Activated naive CD8-positive, alpha-beta T cell treated with anti-CD3 and anti-CD28 coated beads, Interleukin-2, amount 10 ng/mL, durations not matched to agents 7 days and 5 days (primary cell): Measurements from ENCODE around the gene OR6S1. TPM values are rescaled to one million over a fixed set of nuclear protein-coding genes. Genes with fewer than 3 reads are reported as not detected.
"Not testable (repeated sequence)": the region's sequence is repeated elsewhere in the genome, so short reads cannot be mapped to it uniquely, and the experiment has no call there.

ENCODE experiments used
- ATAC-seq: fragments of 150-1000 bp; cut with Tn5 transposase; one replicate; pipeline ENCODE4 v1.10.0; 2021; ENCODE audit warnings: low read depth, moderate library complexity
- POLR2A ChIA-PET: fragments of 350-600 bp; sonication (Branson Sonifier 250); formaldehyde crosslinking; loops from one replicate; lab custom pipeline; 2021; ENCODE audit warnings: antibody characterized with exemption; lab: Charles Lee
- DNase-seq: peaks from one replicate; pipeline ENCODE4 v3.0.0; 2021
- H3K27ac Mint-ChIP-seq: one replicate; pipeline ENCODE4 v1.8.0; 2022; ENCODE audit warnings: mild to moderate bottlenecking, mixed read lengths
- H3K27me3 Mint-ChIP-seq: one replicate; pipeline ENCODE4 v1.8.0; 2022; ENCODE audit warnings: mild to moderate bottlenecking, moderate library complexity, mixed read lengths
- H3K36me3 Mint-ChIP-seq: one replicate; pipeline ENCODE4 v1.8.0; 2021; ENCODE audit warnings: mild to moderate bottlenecking, mixed read lengths
- H3K4me1 Mint-ChIP-seq: one replicate; pipeline ENCODE4 v1.8.0; 2021; ENCODE audit warnings: mixed read lengths
- H3K4me3 Mint-ChIP-seq: one replicate; pipeline ENCODE4 v1.8.0; 2022; ENCODE audit warnings: mild to moderate bottlenecking, moderate library complexity, mixed read lengths
- H3K9me3 Mint-ChIP-seq: one replicate; pipeline ENCODE4 v1.8.0; 2021; ENCODE audit warnings: mixed read lengths
- total RNA-seq, 2 experiments: library from RNA; stranded (reverse); gene quantifications; one replicate each; pipeline ENCODE4 v1.2.3, GENCODE V29; 2021

Gene OR6S1
- total RNA-seq, 2 experiments from 2014 or later, result not detected

DNA sequence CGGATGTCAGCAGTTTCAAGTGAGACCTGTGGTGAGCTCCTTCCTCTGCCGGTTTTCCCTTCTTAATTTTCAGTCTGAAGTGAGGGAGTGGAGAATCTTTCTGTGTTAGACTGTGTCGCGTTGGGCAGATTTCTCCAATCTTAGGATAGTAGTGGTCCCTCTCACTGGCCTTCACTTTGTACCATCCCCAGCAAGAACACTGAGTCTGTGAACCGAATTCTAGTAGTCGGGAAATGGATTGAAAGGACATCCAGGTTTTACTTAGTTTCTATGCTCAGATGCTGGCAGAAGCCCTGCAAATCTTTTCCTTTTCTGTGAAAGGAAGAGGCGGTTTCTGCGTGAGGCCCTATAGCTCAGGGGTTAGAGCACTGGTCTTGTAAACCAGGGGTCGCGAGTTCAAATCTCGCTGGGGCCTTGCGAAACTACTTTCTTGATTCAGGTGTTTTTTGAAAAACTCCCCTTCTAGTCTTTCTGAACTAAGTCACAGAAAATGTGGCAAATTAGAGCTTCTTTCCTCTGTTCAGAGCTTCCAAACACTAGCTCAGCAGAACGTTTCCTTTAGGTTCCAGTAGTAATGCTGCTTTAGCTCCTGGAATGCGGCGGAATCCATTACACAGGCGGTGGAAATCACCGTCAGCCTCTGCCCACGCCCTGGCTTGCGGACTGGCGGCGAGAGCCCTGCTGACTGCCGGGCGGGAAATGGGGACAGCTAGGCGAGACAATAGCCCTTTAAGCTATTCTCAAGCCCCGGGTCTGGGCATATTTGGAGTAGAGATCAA, 40.0 kb upstream of the OR6S1 start:
- ATAC-seq, result peak; percentile 24
- Mint-ChIP-seq H3K9me3 (no peaks in the 10 kb centered on the region), H3K27me3 (peaks cover 7% of the 10 kb centered on the region), H3K27ac (no peak overlapping the region), H3K4me1 (peaks cover 30% of the 10 kb centered on the region), H3K36me3 (no peaks in the 10 kb centered on the region), H3K4me3 (no peak overlapping the region)
- peak; percentile 76 for DNase-seq
- POLR2A ChIA-PET, result interaction anchor here (0.6 to 2.6 kb wide), 13 partner anchors 13 to 340 kb away, joined by 3 to 22 read pairs (median 4); partner anchors contain the start of genes APEX1, OSGEP, PARP2 and PIP4P1

DNA sequence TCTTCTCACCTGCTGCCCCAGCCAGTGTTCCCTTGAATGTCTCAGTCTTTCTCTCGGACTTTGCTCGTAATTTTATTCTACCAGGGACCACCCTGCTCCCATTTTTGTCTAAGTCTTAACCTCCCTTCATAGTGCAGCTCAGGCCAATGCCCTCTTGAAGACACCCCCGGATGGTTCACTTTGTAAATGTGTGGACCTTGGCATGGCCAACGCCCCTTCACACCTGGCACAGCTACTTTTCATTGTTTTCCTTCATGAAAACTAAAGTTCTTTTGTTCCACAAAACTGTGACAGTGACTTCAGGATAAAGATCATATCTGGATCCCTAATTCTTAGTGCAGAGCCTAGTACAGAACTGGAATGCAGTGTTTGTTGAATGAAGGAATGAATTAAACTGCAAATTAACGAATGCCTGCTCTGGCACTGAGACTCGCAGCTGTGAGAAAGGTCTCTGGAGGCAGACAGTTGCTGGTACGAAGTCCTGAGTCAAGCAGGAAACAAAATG, 39.4 kb upstream of the OR6S1 start:
- H3K4me1 Mint-ChIP-seq, result peaks cover 29% of the 10 kb centered on the region
- no peak overlapping the region for H3K4me3 Mint-ChIP-seq
- ATAC-seq, result peak; percentile 25
- H3K9me3 Mint-ChIP-seq, result no peaks in the 10 kb centered on the region
- no peak for DNase-seq
- POLR2A ChIA-PET, result interaction anchor here (0.7 to 2.6 kb wide), 8 partner anchors 12 to 338 kb away, joined by 3 to 22 read pairs (median 7); partner anchors contain the start of genes PARP2 and PNP
- H3K36me3 Mint-ChIP-seq, result no peaks in the 10 kb centered on the region
- H3K27me3 Mint-ChIP-seq, result peaks cover 4% of the 10 kb centered on the region
- H3K27ac Mint-ChIP-seq, result no peak overlapping the region

DNA sequence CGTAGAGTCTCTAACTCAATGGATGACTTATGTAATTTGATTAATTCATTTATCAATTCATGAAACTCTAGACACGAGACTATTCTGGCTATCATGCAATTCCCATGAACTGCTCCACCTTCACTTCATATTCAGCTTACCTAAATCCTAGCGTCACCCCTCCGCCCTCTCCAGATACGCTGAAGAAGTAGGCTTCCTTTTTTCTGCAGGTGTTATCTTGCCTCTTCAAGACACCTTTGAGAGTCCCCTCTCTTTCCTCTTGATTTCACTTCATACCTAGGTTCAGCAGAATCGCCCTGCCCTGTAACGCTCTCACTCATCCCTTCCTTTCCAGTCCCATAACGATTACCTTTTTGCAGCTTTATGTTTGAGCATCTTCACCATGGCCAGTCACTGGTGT, 38.9 kb upstream of the OR6S1 start:
- Mint-ChIP-seq H3K4me1 (peaks cover 29% of the 10 kb centered on the region), H3K4me3 (no peak overlapping the region), H3K9me3 (no peaks in the 10 kb centered on the region), H3K27me3 (peaks cover 7% of the 10 kb centered on the region), H3K36me3 (no peaks in the 10 kb centered on the region), H3K27ac (no peak overlapping the region)
- no peak for ATAC-seq
- DNase-seq, result no peak
- POLR2A ChIA-PET, result interaction anchor here (1.4 to 2.6 kb wide), 4 partner anchors 12 to 337 kb away, joined by 3 to 22 read pairs (median 12); partner anchors contain the start of gene PARP2

DNA sequence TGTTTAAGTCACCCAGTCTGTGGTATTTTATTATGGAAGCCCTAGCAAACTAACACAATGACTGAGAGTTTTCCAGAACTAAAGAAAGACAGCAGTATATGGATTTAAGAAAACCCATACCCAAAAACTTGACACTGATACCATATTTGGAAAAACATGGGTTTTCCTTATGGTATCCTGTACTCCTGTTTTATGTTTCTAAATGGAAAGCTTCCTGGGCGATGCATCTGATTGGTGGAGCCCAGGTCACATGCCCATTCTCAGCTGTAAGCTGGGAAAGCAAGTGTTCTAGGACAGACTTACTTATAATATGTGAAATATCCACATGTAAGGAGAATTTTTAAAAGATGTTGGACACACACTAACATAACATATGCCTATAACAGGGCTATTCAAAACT, 38.4 kb upstream of the OR6S1 start:
- no peaks in the 10 kb centered on the region for H3K9me3 Mint-ChIP-seq
- no peak for DNase-seq
- H3K36me3 Mint-ChIP-seq, result no peaks in the 10 kb centered on the region
- H3K4me3 Mint-ChIP-seq, result no peak overlapping the region
- no peak overlapping the region for H3K27ac Mint-ChIP-seq
- peaks cover 24% of the 10 kb centered on the region for H3K4me1 Mint-ChIP-seq
- peaks cover 7% of the 10 kb centered on the region for H3K27me3 Mint-ChIP-seq
- no peak for ATAC-seq
- POLR2A ChIA-PET, result interaction anchor here (1.4 to 2.6 kb wide), 4 partner anchors 11 to 337 kb away, joined by 3 to 22 read pairs (median 12); partner anchors contain the start of gene PARP2

DNA sequence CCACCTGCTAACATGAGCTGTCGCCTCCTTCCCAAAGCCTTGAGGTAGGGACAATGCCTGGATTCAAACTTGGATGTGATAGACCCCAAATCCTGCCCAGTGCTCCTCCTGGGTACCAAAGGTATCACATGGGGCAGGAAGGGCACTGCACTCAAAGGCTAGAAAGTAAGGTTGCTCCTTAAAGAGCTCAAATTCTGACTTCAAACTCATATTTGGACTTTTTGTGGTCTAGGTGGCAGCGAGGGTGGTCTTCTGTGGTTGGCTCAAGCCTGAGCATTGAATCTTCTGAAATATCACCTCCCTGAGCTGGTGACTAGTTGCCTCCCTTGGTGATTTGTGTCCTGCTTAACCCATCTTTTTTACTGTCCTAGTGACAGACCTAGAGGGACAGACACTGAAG, 34.6 kb upstream of the OR6S1 start:
- no peaks in the 10 kb centered on the region for H3K9me3 Mint-ChIP-seq
- H3K27ac Mint-ChIP-seq, result no peak overlapping the region
- no peaks in the 10 kb centered on the region for H3K36me3 Mint-ChIP-seq
- DNase-seq (no peak), ATAC-seq (no peak)
- POLR2A ChIA-PET, result interaction anchor here (1.4 kb wide), 1 partner anchor 8 kb away, joined by 3 read pairs; no protein-coding TSS in a partner anchor
- peaks cover 16% of the 10 kb centered on the region for H3K4me1 Mint-ChIP-seq
- peaks cover 12% of the 10 kb centered on the region for H3K27me3 Mint-ChIP-seq
- H3K4me3 Mint-ChIP-seq, result no peak overlapping the region

DNA sequence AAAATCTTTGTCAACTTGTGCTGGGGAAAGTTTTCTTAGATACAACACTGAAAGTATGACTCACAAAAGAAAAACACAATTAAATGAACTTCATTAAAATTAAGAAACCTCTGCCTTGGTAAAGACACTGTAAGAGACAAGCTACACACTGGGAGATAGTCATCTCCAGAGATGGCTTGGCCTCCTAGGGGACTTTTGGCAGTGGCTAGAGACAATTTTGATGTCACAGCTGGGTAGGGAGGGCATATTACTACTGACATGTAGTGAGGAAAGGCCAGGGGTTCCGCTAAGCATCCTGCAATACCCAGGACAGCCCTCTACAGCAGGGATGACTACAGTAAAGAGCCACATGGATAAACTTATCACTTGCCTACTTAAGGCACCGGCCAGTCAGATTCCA, 34.2 kb upstream of the OR6S1 start:
- no peak for ATAC-seq
- H3K36me3 Mint-ChIP-seq, result no peaks in the 10 kb centered on the region
- no peaks in the 10 kb centered on the region for H3K9me3 Mint-ChIP-seq
- peaks cover 12% of the 10 kb centered on the region for H3K4me1 Mint-ChIP-seq
- H3K27ac Mint-ChIP-seq, result no peak overlapping the region
- peaks cover 13% of the 10 kb centered on the region for H3K27me3 Mint-ChIP-seq
- POLR2A ChIA-PET, result no interaction called here
- no peak for DNase-seq
- no peak overlapping the region for H3K4me3 Mint-ChIP-seq

DNA sequence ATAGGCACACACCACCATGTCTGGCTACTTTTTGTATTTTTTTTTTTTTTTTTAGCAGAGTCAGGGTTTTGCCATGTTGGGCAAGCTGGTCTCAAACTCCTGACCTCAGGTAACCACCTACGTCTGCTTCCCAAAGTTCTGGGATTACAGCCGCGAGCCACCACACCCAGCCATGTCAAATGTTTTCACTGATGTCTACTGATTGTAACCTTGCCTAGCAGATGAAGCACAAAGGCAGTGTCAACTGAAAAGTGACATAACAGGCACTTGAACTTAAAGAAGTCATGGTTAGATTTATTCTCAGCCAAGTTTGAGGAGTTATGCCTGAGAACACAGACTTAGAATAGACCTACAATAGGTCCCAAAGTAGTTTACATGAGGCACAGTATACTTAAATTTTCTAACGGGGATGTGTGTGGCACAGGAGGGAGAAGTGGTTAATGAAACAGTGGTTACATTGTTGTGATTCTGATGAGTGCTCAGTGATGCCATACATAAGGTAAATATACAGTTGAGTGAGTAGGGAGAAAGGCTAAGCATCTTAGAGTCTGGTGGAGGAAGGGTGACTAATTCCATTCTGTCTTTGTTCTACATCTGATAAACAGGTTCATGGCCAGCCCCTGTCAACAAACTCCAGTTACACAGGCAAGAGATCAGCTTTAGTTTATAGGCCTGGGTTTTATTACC, 30.2 kb upstream of the OR6S1 start:
- Mint-ChIP-seq H3K27me3 (peaks cover 12% of the 10 kb centered on the region), H3K4me3 (no peak overlapping the region), H3K4me1 (peaks cover 20% of the 10 kb centered on the region), H3K36me3 (peaks cover 6% of the 10 kb centered on the region), H3K27ac (no peak overlapping the region), H3K9me3 (peaks cover 1% of the 10 kb centered on the region)
- ATAC-seq (no peak), DNase-seq (no peak)
- POLR2A ChIA-PET, result no interaction called here

DNA sequence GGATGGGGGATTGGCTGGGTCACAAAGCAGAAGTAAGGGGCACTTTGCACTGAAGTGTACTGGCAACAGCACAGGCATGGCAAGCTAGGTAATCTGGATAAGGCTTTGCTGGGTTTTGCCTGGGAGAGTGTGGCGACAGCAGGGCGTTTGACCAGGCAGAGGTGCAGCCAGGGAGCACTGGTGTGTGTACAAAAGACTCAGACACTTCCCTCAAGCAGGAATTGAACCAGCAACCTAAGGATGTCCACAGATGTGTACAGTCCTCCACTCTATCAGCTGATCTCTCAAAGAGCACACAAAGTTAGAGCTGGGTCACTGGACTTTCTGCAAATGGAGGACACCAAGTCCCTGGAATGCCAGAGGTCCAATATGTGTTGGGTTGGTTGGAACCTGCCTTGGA, 27.5 kb upstream of the OR6S1 start:
- H3K27me3 Mint-ChIP-seq, result peaks cover 14% of the 10 kb centered on the region
- no peak overlapping the region for H3K27ac Mint-ChIP-seq
- no peak for ATAC-seq
- H3K4me1 Mint-ChIP-seq, result peaks cover 26% of the 10 kb centered on the region
- POLR2A ChIA-PET, result interaction anchor here (1.1 to 2.3 kb wide), 2 partner anchors 12 to 14 kb away, joined by 4 to 22 read pairs; no protein-coding TSS in a partner anchor
- DNase-seq, result no peak
- H3K36me3 Mint-ChIP-seq, result peaks cover 6% of the 10 kb centered on the region
- H3K4me3 Mint-ChIP-seq, result no peak overlapping the region
- H3K9me3 Mint-ChIP-seq, result peaks cover 1% of the 10 kb centered on the region

DNA sequence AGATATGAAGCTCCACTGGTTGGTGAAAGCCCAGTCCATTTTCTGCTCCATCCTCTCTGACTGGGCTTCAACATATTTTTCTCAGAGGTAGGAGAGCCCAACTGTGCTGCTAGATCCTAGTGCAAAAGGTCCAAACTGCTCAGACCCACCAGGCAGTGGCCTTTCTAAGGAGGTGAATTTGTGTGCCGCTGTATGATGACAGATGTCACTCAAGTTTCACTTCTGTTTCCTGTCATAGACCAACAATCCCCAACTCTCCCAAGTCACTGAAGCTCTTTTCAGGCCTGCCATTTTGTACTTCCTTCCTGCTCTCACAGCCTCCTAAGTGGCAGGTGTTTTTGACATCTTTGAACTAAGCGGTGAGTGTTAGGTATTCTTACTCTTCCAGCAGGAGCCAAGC, 26.5 kb upstream of the OR6S1 start:
- POLR2A ChIA-PET, result interaction anchor here (0.7 to 2.3 kb wide), 6 partner anchors 9 to 325 kb away, joined by 3 to 22 read pairs (median 3); partner anchors contain the start of genes PARP2 and PIP4P1
- peak overlapping the region; percentile 56 for H3K4me3 Mint-ChIP-seq

DNA sequence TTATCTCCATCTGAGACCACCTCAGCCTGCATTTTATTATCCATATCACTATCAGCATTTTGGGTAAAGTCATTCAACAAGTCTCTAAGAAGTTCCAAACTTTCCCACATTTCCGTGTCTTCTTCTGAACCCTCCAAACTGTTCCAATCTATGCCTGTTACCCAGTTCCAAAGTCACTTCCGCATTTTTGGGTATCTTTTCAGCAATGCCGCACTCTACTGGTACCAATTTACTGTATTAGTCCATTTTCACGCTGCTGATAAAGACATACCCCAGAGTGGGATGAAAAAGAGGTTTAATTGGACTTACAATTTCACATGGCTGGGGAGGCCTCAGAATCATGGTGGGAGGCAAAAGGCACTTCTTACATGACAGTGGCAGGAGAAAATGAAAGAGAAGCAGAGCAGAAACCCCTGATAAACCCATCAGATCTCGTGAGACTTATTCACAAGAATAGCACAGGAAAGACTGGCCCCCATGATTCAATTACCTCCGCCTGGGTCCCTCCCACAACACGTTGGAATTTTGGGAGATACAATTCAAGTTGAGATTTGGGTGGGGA, 25.0 kb upstream of the OR6S1 start:
- H3K4me3 Mint-ChIP-seq, H3K27ac Mint-ChIP-seq, POLR2A ChIA-PET, ATAC-seq, H3K36me3 Mint-ChIP-seq, DNase-seq, H3K9me3 Mint-ChIP-seq: not testable (repeated sequence)
- H3K4me1 Mint-ChIP-seq, result peaks cover 46% of the 10 kb centered on the region
- peaks cover 11% of the 10 kb centered on the region for H3K27me3 Mint-ChIP-seq

More for the DNA sequence above, 26.5 kb upstream of the OR6S1 start:
- ATAC-seq, result peak; percentile 67
- Mint-ChIP-seq H3K36me3 (peaks cover 6% of the 10 kb centered on the region), H3K9me3 (peaks cover 1% of the 10 kb centered on the region), H3K27ac (peak overlapping the region; percentile 95), H3K4me1 (peaks cover 34% of the 10 kb centered on the region), H3K27me3 (peaks cover 15% of the 10 kb centered on the region)
- no peak for DNase-seq

DNA sequence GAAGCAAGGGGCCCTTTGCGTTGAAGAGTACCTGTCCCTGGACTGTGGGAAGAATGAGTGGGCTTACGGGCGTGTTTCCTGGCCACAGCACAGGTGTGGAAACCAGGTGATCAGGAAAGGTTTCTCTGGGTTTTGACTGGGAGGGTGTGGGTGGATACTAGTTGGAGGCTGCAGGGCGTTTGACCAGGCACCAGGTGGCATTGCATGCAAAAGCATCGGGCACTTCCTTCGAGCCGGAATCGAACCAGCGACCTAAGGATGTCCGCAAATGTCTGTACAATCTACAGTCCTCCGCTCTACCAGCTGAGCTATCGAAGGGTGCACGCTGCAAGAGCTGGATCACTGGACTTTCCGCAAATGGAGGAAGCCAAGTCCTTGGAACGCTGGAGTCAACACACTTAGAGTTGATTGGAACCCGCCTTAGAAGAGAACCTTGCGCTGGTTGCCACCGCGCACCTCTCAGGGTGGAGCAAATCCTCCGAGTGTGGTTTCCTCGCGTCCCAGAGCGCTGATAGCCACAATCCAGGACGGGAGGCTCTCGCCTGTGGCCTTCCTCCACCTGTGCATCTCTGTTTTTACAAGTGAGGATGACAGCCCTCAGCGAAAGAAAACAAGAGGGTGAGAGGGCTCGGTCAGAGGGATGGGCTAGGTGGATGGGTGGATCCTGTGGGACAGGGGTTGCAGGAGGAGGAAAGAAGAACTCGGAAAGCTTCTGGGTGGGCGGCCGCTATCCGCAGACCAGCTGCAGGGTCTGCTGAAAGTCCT, 21.7 kb upstream of the OR6S1 start:
- peak; percentile 75 for DNase-seq
- peak overlapping the region; percentile 1 for H3K27ac Mint-ChIP-seq
- H3K4me3 Mint-ChIP-seq, result peak overlapping the region; percentile 83
- peaks cover 43% of the 10 kb centered on the region for H3K4me1 Mint-ChIP-seq
- H3K9me3 Mint-ChIP-seq, result peaks cover 1% of the 10 kb centered on the region
- H3K27me3 Mint-ChIP-seq, result peaks cover 19% of the 10 kb centered on the region
- POLR2A ChIA-PET, result interaction anchor here (0.6 to 1.0 kb wide), 4 partner anchors 18 to 209 kb away, joined by 3 to 9 read pairs (median 3); no protein-coding TSS in a partner anchor
- ATAC-seq, result peak; percentile 81
- peaks cover 2% of the 10 kb centered on the region for H3K36me3 Mint-ChIP-seq

DNA sequence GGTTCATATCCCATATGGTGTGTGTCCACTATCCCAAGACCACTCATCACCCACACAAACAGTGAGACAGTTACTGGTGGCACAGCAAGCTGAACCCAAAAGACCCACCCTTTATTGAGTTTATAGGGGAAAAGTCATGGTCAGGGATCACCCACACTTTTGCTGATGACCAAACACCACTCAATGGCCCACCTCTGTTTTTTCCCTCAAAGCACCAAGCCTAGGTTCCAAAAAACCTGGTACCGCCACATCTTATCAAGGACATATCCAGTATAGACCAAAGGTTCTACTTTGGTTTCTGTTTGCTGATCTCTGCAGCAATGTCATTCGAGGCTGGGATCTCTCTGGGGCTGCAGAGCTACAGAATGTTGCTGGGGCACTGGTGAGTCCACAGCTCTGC, 19.7 kb upstream of the OR6S1 start:
- POLR2A ChIA-PET, result interaction anchor here (0.7 kb wide), 1 partner anchor 47 kb away, joined by 5 read pairs; no protein-coding TSS in a partner anchor
- peaks cover 34% of the 10 kb centered on the region for H3K27me3 Mint-ChIP-seq
- H3K4me1 Mint-ChIP-seq, result peaks cover 40% of the 10 kb centered on the region
- H3K36me3 Mint-ChIP-seq, result no peaks in the 10 kb centered on the region
- H3K27ac Mint-ChIP-seq, result no peak overlapping the region
- no peaks in the 10 kb centered on the region for H3K9me3 Mint-ChIP-seq
- no peak for ATAC-seq
- no peak for DNase-seq
- no peak overlapping the region for H3K4me3 Mint-ChIP-seq
